ENCODE results near the gene AGPAT3. TPM values are rescaled to one million over a fixed set of nuclear protein-coding genes. Genes with fewer than 3 reads are reported as not detected.

AGPAT3 gene
- total RNA-seq, 6 donors from 2014 or later = 55.0 to 102 (median 70.0) TPM

DNA sequence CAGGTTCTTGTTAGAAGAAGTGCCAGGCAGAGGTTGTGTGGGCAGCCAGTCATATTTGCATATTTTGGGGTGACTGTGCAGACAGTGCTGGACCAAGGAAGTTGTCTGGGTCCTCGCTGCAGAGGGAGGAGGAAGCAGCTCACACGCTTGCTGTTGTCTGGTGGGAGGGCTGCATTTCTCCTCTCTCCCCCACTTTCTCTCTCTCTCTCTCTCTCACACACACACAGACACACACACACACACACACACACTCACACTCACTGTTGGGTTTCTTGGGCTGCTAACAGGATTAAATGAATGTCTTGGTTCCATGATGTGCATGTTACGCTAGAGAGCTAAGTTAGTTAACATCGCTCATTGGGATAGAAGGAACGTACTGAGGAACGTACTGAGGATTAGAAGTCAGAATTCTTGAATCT lies 72.9 kb downstream of the AGPAT3 start:
- Histone ChIP-seq H3K9me3 (no peaks in the 10 kb centered on the region), H3K4me3 (no peak overlapping the region), H3K36me3 (peaks cover 0 to 20% (median 9%) of the 10 kb centered on the region in 4 donors), H3K27ac (no peak overlapping the region), H3K27me3 (no peaks in the 10 kb centered on the region), H3K4me1 (peaks cover 15 to 32% (median 29%) of the 10 kb centered on the region in 4 donors)
- 81 to 95% methylated on average over 5 to 6 of the region's 6 CpGs for WGBS, 2 donors
- ATAC-seq (ENCODE audit: low FRiP score in 2 of 2) = no peak
- DNase-seq = no peak
- TF ChIP-seq EP300 (IDR thresholded peaks at IDR 0.05) (no peak), POLR2AphosphoS5 (IDR thresholded peaks at IDR 0.05) (no peak), POLR2A (IDR thresholded peaks at IDR 0.05) (no peak)
- TF ChIP-seq, protein P1, sequence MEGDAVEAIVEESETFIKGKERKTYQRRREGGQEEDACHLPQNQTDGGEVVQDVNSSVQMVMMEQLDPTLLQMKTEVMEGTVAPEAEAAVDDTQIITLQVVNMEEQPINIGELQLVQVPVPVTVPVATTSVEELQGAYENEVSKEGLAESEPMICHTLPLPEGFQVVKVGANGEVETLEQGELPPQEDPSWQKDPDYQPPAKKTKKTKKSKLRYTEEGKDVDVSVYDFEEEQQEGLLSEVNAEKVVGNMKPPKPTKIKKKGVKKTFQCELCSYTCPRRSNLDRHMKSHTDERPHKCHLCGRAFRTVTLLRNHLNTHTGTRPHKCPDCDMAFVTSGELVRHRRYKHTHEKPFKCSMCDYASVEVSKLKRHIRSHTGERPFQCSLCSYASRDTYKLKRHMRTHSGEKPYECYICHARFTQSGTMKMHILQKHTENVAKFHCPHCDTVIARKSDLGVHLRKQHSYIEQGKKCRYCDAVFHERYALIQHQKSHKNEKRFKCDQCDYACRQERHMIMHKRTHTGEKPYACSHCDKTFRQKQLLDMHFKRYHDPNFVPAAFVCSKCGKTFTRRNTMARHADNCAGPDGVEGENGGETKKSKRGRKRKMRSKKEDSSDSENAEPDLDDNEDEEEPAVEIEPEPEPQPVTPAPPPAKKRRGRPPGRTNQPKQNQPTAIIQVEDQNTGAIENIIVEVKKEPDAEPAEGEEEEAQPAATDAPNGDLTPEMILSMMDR (IDR thresholded peaks at IDR 0.05) = no peak

DNA sequence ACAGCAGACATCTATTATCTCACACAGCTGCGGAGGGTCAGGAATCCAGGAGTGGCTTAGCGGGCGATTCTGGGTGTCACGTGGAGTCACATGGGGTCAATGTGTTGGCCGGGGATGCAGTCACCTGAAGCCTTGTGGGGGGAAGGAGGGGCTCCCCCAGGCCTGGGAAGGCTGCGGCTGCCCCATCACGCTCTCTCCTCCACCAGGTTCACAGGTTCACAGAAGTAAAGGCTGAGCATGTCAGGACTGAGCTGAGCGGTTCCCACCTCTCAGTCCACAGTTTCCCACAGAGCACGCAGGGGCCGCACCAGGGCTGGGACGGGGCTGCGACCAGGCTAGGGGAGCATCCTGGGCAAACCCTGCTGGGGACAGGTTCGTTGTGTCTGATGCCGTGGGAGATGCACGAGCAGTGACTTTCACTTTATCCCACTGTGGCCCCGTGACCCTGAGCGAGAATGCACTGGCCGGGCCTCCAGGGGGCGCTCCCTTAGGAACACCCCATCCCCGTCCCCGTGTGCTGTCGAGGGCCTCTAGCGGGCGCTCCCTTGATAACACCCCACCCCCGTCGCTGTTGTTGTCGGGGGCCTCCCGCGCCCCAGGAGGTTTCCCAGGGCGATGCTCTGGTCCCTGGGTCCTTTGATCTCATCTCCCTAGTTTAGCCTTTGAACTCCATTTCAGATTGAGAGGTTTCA lies 73.9 kb downstream of the AGPAT3 start:
- TF ChIP-seq, protein P1 (IDR thresholded peaks at IDR 0.05) = peak; percentile 89 to 97 (median 94)
- TF ChIP-seq POLR2A (IDR thresholded peaks at IDR 0.05) = no peak
- H3K4me3 ChIP-seq = peak overlapping the region in 3 of 4 donors; percentile 33 to 45 (median 40)
- peak; percentile 85 to 93 for DNase-seq

DNA sequence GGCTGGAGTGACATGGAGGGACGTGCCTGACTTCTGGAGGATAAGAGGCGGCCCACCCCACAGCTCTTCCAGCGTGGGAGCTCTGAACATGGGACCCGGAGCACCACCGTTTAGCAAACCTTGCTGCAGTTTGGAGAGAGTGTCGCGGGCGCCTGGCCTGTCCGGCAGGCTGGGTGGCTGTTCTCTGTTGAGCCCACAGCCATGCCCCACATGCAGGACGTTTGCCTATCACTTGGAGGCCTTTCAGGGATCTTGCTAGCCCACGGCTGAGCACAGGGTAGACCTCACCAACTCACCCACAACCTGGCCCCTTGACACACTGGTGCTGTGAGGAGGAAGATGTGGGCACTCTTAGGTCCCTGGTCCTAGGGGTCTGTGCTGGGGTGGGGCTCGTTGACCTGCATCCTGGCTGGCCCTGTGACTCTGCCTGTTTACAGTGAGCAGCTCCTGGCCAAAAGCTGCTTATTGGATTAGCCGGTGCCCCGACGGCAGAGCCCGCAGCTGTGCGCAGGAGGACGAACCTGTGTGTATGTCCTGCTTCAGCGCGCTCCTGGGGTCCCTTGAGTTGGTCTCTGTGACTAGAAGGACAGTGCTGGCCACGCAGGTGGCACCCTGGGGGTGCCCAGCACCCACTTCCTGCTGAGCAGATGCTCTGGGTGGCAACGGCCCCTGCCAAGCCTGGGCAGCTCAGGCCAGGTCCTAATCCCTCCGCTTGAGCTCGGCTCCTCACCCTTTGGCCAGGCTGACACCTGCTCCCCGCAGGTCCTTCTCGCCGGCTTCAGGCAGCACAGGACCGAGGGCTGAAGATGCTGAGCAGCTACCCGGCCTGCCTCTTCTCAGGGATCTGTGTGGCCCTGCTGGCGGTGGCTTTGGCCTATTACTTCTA lies 74.7 kb downstream of the AGPAT3 start:
- ATAC-seq (ENCODE audit: low FRiP score in 2 of 2) (no peak), DNase-seq (peak in 1 of 2 donors; percentile 71)
- H3K27me3 ChIP-seq = no peaks in the 10 kb centered on the region
- peak overlapping the region in 3 of 4 donors; percentile 14 to 66 (median 46) for H3K27ac ChIP-seq
- no peaks in the 10 kb centered on the region for H3K9me3 ChIP-seq
- no peak for TF ChIP-seq POLR2A (IDR thresholded peaks at IDR 0.05)
- TF ChIP-seq POLR2AphosphoS5 (IDR thresholded peaks at IDR 0.05) = no peak
- no peak for TF ChIP-seq EP300 (IDR thresholded peaks at IDR 0.05)
- TF ChIP-seq, protein P1 (IDR thresholded peaks at IDR 0.05) = no peak
- H3K36me3 ChIP-seq = peaks cover 0 to 16% (median 8%) of the 10 kb centered on the region in 4 donors
- 84 to 88% methylated on average over 8 to 26 of the region's 30 CpGs for WGBS, 2 donors
- H3K4me3 ChIP-seq = peak overlapping the region in 1 of 4 donors; percentile 40
- peaks cover 15 to 32% (median 29%) of the 10 kb centered on the region in 4 donors for H3K4me1 ChIP-seq

More for the DNA sequence above, 73.9 kb downstream of the AGPAT3 start:
- H3K36me3 ChIP-seq = peaks cover 0 to 17% (median 8%) of the 10 kb centered on the region in 4 donors
- peak; percentile 77 to 92 for ATAC-seq (ENCODE audit: low FRiP score in 2 of 2)
- H3K9me3 ChIP-seq = no peaks in the 10 kb centered on the region
- WGBS, 2 donors = 36 to 41% methylated on average over 22 to 25 of the region's 30 CpGs
- H3K4me1 ChIP-seq = peaks cover 15 to 32% (median 29%) of the 10 kb centered on the region in 4 donors
- no peaks in the 10 kb centered on the region for H3K27me3 ChIP-seq
- H3K27ac ChIP-seq = peak overlapping the region in 3 of 4 donors; percentile 14 to 66 (median 46)

DNA sequence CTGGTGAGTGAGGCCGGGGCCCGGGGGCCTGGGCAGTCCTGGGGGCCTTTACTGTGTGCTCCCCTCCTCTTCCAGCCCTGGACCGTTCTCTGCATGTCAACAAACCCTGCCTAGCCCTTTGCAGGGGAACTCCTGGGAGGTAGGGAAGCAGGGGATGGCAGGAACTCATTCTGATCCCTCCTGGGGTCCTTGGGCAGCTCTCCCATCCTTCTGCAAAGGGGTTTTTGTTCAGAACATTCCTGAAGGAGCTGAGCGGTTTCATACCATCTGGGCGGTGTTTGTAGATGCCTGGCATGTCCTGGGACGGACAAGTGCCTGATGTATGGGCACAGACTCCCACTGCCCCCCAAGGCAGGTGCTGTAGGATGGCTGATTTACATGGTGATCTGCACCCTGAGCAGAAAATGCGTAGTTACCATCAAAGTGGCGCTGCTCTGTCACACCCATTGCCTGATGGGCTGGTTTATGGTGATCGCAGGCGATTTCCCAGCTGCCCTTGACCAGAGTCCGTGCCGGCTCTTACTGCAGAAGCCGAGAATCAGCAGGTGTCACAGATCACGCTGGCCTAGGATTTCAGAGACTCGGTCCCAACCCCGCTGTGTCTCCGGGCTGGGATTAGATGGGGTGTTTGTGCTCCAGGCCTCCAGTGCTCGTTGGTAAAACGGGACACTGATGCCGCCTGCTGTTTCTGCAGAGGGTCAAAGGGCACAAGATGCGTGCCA lies 75.5 kb downstream of the AGPAT3 start:
- Histone ChIP-seq H3K27ac (no peak overlapping the region), H3K9me3 (no peaks in the 10 kb centered on the region), H3K36me3 (peaks cover 0 to 16% (median 8%) of the 10 kb centered on the region in 4 donors), H3K4me1 (peaks cover 13 to 27% (median 25%) of the 10 kb centered on the region in 4 donors), H3K4me3 (no peak overlapping the region), H3K27me3 (no peaks in the 10 kb centered on the region)
- TF ChIP-seq, protein P1 (IDR thresholded peaks at IDR 0.05) = no peak
- no peak for TF ChIP-seq POLR2AphosphoS5 (IDR thresholded peaks at IDR 0.05)
- WGBS, 2 donors = 88 to 89% methylated on average over 12 to 19 of the region's 21 CpGs
- no peak for DNase-seq
- no peak for ATAC-seq (ENCODE audit: low FRiP score in 2 of 2)

Data from upper lobe of left lung (tissue), 6 donors.